ENCODE measurements around the gene CEP170B. TPM values are rescaled to one million over a fixed set of nuclear protein-coding genes. Genes with fewer than 3 reads are reported as not detected.

CEP170B gene
- total and polyA plus RNA-seq, 2 of the 13 experiments (the other 11 are each of a cell fraction or from before 2014, with no cell fraction given): 4.3 to 8.8 TPM

DNA sequence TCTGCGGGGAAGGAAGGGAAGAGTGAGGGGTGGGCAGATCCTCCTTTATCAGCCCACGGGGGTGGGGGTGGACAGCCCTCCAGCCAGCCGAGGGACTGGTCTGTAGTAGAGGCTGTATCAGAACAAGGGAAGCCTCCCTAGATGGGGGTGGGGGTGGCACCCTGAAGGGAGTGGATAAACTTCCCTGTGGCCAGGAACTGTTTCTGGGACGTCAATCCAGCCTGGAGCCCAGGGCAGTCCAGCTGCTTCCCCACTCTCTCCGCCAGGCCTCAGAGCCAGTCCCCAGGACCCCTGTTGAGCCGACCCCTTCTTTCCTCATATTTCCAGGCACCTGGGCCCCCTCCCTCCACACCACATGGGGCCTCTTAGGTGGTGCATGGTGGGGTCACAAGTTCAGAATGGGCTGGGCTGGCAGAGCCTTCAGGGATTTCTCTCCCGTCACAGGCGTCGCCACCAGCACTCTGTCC lies 66.3 kb downstream of the CEP170B start:
- 14% methylated on average over 7 of the region's 9 CpGs for WGBS (ENCODE audit: low lambda C conversion rate)
- Histone ChIP-seq H4K20me1 (ENCODE audit: insufficient read depth, low read length) (no peaks in the 10 kb centered on the region), H3K36me3 (replicated peaks in 1 of 2; ENCODE audit: control insufficient read depth in 1 of 2, insufficient read depth in 2 of 2, low read length in 2 of 2) (no peaks in the 10 kb centered on the region), H3K4me2 (ENCODE audit: low read depth, low read length) (no peak overlapping the region), H3K79me2 (ENCODE audit: insufficient read depth, low read length) (no peaks in the 10 kb centered on the region), H2AFZ (ENCODE audit: low read length) (no peak overlapping the region), H3K9me3 (ENCODE audit: low read length) (no peaks in the 10 kb centered on the region), H3K4me1 (ENCODE audit: insufficient read depth, low read length) (no peaks in the 10 kb centered on the region; the same call in 1 of the 2 replicates), H3K4me3 (replicated peaks in 1 of 3; ENCODE audit: insufficient read depth in 1 of 3, low read depth in 2 of 3, low read length in 3 of 3) (no peak overlapping the region), H3K9ac (ENCODE audit: insufficient read depth, low read depth, low read length) (no peak overlapping the region), H3K27me3 (ENCODE audit: control insufficient read depth in 1 of 2, insufficient read depth in 2 of 2, low read length in 2 of 2) (peaks cover 28 to 86% of the 10 kb centered on the region in 2 experiments), H3K27ac (ENCODE audit: extremely low read length, insufficient read depth, low read length) (no peak overlapping the region)
- no peak for ATAC-seq
- BruUV-seq (replicated peaks): no TSS peak
- in situ Hi-C loops (cut with HindIII; ENCODE audit: extremely low pct_ligation_motif_present, low pct_unique_long_range_greater_than_20kb) (no loop called here), intact Hi-C loops (cut with micrococcal nuclease; ENCODE audit: unreplicated experiment) (no loop called here)
- FAIRE-seq: no peak
- TF ChIP-seq ZNF441 (CRISPR knock-in tag; IDR thresholded peaks at IDR 0.05; ENCODE audit: borderline replicate concordance) (no peak), NFATC3 (CRISPR knock-in tag; IDR thresholded peaks at IDR 0.05) (no peak), RARA (CRISPR knock-in tag; IDR thresholded peaks at IDR 0.05) (no peak), ZFP82 (CRISPR knock-in tag; IDR thresholded peaks at IDR 0.05; ENCODE audit: borderline replicate concordance) (no peak), ATM (IDR thresholded peaks at IDR 0.05; ENCODE audit: borderline replicate concordance) (no peak), NAIF1 (CRISPR knock-in tag; IDR thresholded peaks at IDR 0.05; ENCODE audit: borderline replicate concordance) (no peak), NR1H2 (CRISPR knock-in tag; IDR thresholded peaks at IDR 0.05; ENCODE audit: borderline replicate concordance, low read depth) (no peak), RARG (CRISPR knock-in tag; IDR thresholded peaks at IDR 0.05; ENCODE audit: low read depth) (no peak), ZKSCAN1 (IDR thresholded peaks at IDR 0.05; ENCODE audit: low read length) (no peak), ZNF256 (CRISPR knock-in tag; conservative IDR thresholded peaks at IDR 0.05) (no peak), ZNF557 (CRISPR knock-in tag; IDR thresholded peaks at IDR 0.05) (no peak), POLR2AphosphoS5 (IDR thresholded peaks at IDR 0.05; ENCODE audit: low read depth, low read length) (no peak)
- TF ChIP-seq, protein P1, sequence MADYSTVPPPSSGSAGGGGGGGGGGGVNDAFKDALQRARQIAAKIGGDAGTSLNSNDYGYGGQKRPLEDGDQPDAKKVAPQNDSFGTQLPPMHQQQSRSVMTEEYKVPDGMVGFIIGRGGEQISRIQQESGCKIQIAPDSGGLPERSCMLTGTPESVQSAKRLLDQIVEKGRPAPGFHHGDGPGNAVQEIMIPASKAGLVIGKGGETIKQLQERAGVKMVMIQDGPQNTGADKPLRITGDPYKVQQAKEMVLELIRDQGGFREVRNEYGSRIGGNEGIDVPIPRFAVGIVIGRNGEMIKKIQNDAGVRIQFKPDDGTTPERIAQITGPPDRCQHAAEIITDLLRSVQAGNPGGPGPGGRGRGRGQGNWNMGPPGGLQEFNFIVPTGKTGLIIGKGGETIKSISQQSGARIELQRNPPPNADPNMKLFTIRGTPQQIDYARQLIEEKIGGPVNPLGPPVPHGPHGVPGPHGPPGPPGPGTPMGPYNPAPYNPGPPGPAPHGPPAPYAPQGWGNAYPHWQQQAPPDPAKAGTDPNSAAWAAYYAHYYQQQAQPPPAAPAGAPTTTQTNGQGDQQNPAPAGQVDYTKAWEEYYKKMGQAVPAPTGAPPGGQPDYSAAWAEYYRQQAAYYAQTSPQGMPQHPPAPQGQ (CRISPR knock-in tag; IDR thresholded peaks at IDR 0.05; ENCODE audit: borderline replicate concordance): no peak
- TF ChIP-seq, protein P2, sequence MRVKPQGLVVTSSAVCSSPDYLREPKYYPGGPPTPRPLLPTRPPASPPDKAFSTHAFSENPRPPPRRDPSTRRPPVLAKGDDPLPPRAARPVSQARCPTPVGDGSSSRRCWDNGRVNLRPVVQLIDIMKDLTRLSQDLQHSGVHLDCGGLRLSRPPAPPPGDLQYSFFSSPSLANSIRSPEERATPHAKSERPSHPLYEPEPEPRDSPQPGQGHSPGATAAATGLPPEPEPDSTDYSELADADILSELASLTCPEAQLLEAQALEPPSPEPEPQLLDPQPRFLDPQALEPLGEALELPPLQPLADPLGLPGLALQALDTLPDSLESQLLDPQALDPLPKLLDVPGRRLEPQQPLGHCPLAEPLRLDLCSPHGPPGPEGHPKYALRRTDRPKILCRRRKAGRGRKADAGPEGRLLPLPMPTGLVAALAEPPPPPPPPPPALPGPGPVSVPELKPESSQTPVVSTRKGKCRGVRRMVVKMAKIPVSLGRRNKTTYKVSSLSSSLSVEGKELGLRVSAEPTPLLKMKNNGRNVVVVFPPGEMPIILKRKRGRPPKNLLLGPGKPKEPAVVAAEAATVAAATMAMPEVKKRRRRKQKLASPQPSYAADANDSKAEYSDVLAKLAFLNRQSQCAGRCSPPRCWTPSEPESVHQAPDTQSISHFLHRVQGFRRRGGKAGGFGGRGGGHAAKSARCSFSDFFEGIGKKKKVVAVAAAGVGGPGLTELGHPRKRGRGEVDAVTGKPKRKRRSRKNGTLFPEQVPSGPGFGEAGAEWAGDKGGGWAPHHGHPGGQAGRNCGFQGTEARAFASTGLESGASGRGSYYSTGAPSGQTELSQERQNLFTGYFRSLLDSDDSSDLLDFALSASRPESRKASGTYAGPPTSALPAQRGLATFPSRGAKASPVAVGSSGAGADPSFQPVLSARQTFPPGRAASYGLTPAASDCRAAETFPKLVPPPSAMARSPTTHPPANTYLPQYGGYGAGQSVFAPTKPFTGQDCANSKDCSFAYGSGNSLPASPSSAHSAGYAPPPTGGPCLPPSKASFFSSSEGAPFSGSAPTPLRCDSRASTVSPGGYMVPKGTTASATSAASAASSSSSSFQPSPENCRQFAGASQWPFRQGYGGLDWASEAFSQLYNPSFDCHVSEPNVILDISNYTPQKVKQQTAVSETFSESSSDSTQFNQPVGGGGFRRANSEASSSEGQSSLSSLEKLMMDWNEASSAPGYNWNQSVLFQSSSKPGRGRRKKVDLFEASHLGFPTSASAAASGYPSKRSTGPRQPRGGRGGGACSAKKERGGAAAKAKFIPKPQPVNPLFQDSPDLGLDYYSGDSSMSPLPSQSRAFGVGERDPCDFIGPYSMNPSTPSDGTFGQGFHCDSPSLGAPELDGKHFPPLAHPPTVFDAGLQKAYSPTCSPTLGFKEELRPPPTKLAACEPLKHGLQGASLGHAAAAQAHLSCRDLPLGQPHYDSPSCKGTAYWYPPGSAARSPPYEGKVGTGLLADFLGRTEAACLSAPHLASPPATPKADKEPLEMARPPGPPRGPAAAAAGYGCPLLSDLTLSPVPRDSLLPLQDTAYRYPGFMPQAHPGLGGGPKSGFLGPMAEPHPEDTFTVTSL (CRISPR knock-in tag; IDR thresholded peaks at IDR 0.05; ENCODE audit: borderline replicate concordance): no peak
- TF ChIP-seq, protein P3, sequence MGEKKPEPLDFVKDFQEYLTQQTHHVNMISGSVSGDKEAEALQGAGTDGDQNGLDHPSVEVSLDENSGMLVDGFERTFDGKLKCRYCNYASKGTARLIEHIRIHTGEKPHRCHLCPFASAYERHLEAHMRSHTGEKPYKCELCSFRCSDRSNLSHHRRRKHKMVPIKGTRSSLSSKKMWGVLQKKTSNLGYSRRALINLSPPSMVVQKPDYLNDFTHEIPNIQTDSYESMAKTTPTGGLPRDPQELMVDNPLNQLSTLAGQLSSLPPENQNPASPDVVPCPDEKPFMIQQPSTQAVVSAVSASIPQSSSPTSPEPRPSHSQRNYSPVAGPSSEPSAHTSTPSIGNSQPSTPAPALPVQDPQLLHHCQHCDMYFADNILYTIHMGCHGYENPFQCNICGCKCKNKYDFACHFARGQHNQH (CRISPR knock-in tag; IDR thresholded peaks at IDR 0.05): no peak
- ChIA-PET POLR2A (no interaction called here), CTCF (ENCODE audit: low intra/inter-chr PET ratio, low total read pairs) (no interaction called here)
- DNase-seq (ENCODE audit: low spot score): no peak
